Central memory CD4-positive, alpha-beta T cell (primary cell): ENCODE measurements around the gene LRPAP1.
"Not testable (repeated sequence)": the region's sequence is repeated elsewhere in the genome, so short reads cannot be mapped to it uniquely, and the experiment has no call there.

Experiments
- DNase-seq: peaks from one replicate; pipeline ENCODE4 v3.0.0; 2022

LRPAP1 gene

GRCh38 chr4:3517731-3518510, 14.3 kb downstream of the LRPAP1 start:
- no peak for DNase-seq

GRCh38 chr4:3516836-3517730, 15.1 kb downstream of the LRPAP1 start:
- DNase-seq, result no peak

- DNase-seq, result no peak
Observed at GRCh38 chr4:3516061-3516835, 16.0 kb downstream of the LRPAP1 start.

GRCh38 chr4:3515646-3516045, 16.6 kb downstream of the LRPAP1 start:
- no peak for DNase-seq

GRCh38 chr4:3514806-3515501, 17.3 kb downstream of the LRPAP1 start:
- no peak for DNase-seq

GRCh38 chr4:3514221-3514780, 17.9 kb downstream of the LRPAP1 start:
- DNase-seq, result no peak

GRCh38 chr4:3513807-3514206, 18.4 kb downstream of the LRPAP1 start:
- no peak for DNase-seq

- no peak for DNase-seq
Observed at GRCh38 chr4:3512719-3513118, 19.5 kb downstream of the LRPAP1 start.

- DNase-seq, result no peak
Observed at GRCh38 chr4:3512279-3512678, 19.9 kb downstream of the LRPAP1 start.

- not testable (repeated sequence) for DNase-seq
Observed at GRCh38 chr4:3511601-3512000, 20.6 kb downstream of the LRPAP1 start.

- no peak for DNase-seq
Observed at GRCh38 chr4:3511187-3511586, 21.0 kb downstream of the LRPAP1 start.

GRCh38 chr4:3510481-3510880, 21.7 kb downstream of the LRPAP1 start:
- no peak for DNase-seq

GRCh38 chr4:3508542-3508941, 23.7 kb downstream of the LRPAP1 start:
- DNase-seq, result no peak

- no peak for DNase-seq
Observed at GRCh38 chr4:3505231-3505630, 27.0 kb downstream of the LRPAP1 start.

- no peak for DNase-seq
Observed at GRCh38 chr4:3502941-3503936, 29.0 kb downstream of the LRPAP1 start.

- no peak for DNase-seq
Observed at GRCh38 chr4:3501825-3502425, 30.3 kb downstream of the LRPAP1 start.

- no peak for DNase-seq
Observed at GRCh38 chr4:3501126-3501824, 30.9 kb downstream of the LRPAP1 start.

GRCh38 chr4:3500634-3501101, 31.6 kb downstream of the LRPAP1 start:
- no peak for DNase-seq

GRCh38 chr4:3500111-3500510, 32.1 kb downstream of the LRPAP1 start:
- DNase-seq, result no peak

- no peak for DNase-seq
Observed at GRCh38 chr4:3499710-3500109, 32.5 kb downstream of the LRPAP1 start.
